ENCODE measurements around the gene AP4E1.

The AP4E1 gene

GRCh38 chr15:51044037-51044727 lies 135.7 kb downstream of the AP4E1 start:
- no peak overlapping the region for H3K27ac Mint-ChIP-seq
- no peaks in the 10 kb centered on the region for H3K4me1 Mint-ChIP-seq (ENCODE audit: low read depth)
- no peaks in the 10 kb centered on the region for H3K36me3 Mint-ChIP-seq (ENCODE audit: low read depth)
- no peaks in the 10 kb centered on the region for H3K9me3 Mint-ChIP-seq
- peaks cover 6% of the 10 kb centered on the region for H3K27me3 Mint-ChIP-seq (ENCODE audit: low read depth)
- no peak overlapping the region for H3K4me3 Mint-ChIP-seq

DNA sequence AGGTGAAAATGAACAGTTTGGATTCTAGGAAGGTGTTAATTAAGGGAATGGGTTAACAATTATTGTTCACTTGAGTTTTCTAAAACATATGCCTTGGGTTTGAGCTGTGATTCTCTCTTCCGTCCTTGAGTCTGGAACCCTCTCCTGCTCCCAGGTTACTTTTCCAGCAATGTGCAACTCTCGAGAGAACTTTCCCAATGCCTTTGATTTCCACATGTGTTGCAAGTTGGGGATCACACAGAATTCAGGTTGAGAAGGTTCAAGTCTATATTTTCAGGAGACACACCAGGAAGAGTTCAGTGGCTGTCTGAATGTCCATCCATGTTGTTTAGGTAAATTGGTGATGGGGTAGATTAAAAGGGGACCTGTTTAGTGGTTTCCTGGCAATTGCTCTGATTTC lies 137.5 kb downstream of the AP4E1 start:
- no peak overlapping the region for H3K4me3 Mint-ChIP-seq

GRCh38 chr15:51046799-51047449 lies 138.4 kb downstream of the AP4E1 start:
- Mint-ChIP-seq H3K4me1 (ENCODE audit: low read depth) (no peaks in the 10 kb centered on the region), H3K9me3 (no peaks in the 10 kb centered on the region), H3K36me3 (ENCODE audit: low read depth) (no peaks in the 10 kb centered on the region), H3K4me3 (no peak overlapping the region), H3K27me3 (ENCODE audit: low read depth) (peaks cover 12% of the 10 kb centered on the region), H3K27ac (no peak overlapping the region)

More for the DNA sequence above, 137.5 kb downstream of the AP4E1 start:
- Mint-ChIP-seq H3K4me1 (ENCODE audit: low read depth) (no peaks in the 10 kb centered on the region), H3K9me3 (no peaks in the 10 kb centered on the region), H3K27me3 (ENCODE audit: low read depth) (peaks cover 6% of the 10 kb centered on the region), H3K27ac (no peak overlapping the region), H3K36me3 (ENCODE audit: low read depth) (no peaks in the 10 kb centered on the region)

- Mint-ChIP-seq H3K27me3 (ENCODE audit: low read depth) (peaks cover 15% of the 10 kb centered on the region), H3K36me3 (ENCODE audit: low read depth) (no peaks in the 10 kb centered on the region), H3K4me1 (ENCODE audit: low read depth) (no peaks in the 10 kb centered on the region), H3K27ac (no peak overlapping the region), H3K9me3 (no peaks in the 10 kb centered on the region), H3K4me3 (no peak overlapping the region)
These were observed 139.8 kb downstream of the AP4E1 start for GRCh38 chr15:51048308-51048707.

- no peaks in the 10 kb centered on the region for H3K36me3 Mint-ChIP-seq (ENCODE audit: low read depth)
- H3K27ac Mint-ChIP-seq = no peak overlapping the region
- H3K4me1 Mint-ChIP-seq (ENCODE audit: low read depth) = no peaks in the 10 kb centered on the region
- peaks cover 13% of the 10 kb centered on the region for H3K27me3 Mint-ChIP-seq (ENCODE audit: low read depth)
- H3K9me3 Mint-ChIP-seq = no peaks in the 10 kb centered on the region
- H3K4me3 Mint-ChIP-seq = no peak overlapping the region
These were observed 140.6 kb downstream of the AP4E1 start for GRCh38 chr15:51049081-51049480.

- Mint-ChIP-seq H3K4me3 (no peak overlapping the region), H3K27ac (no peak overlapping the region), H3K27me3 (ENCODE audit: low read depth) (peaks cover 20% of the 10 kb centered on the region), H3K9me3 (no peaks in the 10 kb centered on the region), H3K36me3 (ENCODE audit: low read depth) (no peaks in the 10 kb centered on the region), H3K4me1 (ENCODE audit: low read depth) (no peaks in the 10 kb centered on the region)
These were observed 143.3 kb downstream of the AP4E1 start for GRCh38 chr15:51051776-51052175.

- Mint-ChIP-seq H3K27me3 (ENCODE audit: low read depth) (peaks cover 22% of the 10 kb centered on the region), H3K9me3 (no peaks in the 10 kb centered on the region), H3K27ac (no peak overlapping the region), H3K4me1 (ENCODE audit: low read depth) (no peaks in the 10 kb centered on the region), H3K4me3 (no peak overlapping the region), H3K36me3 (ENCODE audit: low read depth) (no peaks in the 10 kb centered on the region)
These were observed 145.1 kb downstream of the AP4E1 start for GRCh38 chr15:51053571-51053970.

GRCh38 chr15:51054535-51054934 lies 146.1 kb downstream of the AP4E1 start:
- H3K27me3 Mint-ChIP-seq (ENCODE audit: low read depth) = peaks cover 22% of the 10 kb centered on the region

More at GRCh38 chr15:51054535-51054934, 146.1 kb downstream of the AP4E1 start:
- H3K27ac Mint-ChIP-seq = no peak overlapping the region
- no peaks in the 10 kb centered on the region for H3K4me1 Mint-ChIP-seq (ENCODE audit: low read depth)
- H3K9me3 Mint-ChIP-seq = no peaks in the 10 kb centered on the region
- no peak overlapping the region for H3K4me3 Mint-ChIP-seq
- no peaks in the 10 kb centered on the region for H3K36me3 Mint-ChIP-seq (ENCODE audit: low read depth)
